SHP77 (cell line): Measurements from ENCODE around the gene PREP.

Experiments used
- DNase-seq, 2 experiments: peaks; one replicate each; lab custom pipeline; 2025; lab: John Stamatoyannopoulos, UW

Gene PREP

DNA sequence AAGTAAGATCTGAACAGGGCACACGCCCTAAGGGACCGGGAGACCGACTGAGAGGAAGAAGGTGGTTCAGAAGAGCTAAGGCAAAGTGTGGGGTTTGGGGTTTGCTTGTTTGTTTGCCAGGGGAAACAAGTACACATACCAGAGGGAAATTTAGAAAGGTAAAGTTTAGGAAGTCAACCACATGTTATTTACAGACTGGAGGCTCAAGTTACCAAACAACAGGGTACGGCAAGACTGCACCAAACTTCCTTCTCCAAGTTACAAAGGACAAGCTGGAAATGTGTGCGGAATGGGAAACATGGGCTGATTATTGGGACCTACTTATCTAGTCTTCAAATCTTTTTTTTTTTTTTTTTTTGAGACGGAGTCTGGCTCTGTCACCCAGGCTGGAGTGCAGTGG lies 11.2 kb downstream of the PREP start:
- no peak for DNase-seq

DNA sequence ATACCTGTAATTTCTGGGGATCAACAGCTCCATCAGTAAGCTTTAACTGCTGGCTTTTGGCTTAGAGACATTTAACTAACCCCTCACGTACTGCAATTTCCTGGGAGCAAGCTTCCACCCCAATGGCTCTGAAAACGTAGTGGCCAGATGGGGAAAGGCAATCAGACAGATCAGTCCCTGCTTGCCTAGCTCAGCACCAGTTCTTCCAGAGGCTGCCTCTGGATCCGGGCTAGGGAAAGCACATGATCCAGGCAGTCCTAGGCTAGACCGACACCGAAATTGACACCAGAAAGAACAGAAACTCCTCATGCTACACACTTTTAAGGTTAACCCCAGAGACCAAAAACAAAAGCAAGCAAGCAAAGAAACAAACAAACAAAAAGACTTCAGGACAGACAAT lies 13.3 kb downstream of the PREP start:
- DNase-seq = no peak

DNA sequence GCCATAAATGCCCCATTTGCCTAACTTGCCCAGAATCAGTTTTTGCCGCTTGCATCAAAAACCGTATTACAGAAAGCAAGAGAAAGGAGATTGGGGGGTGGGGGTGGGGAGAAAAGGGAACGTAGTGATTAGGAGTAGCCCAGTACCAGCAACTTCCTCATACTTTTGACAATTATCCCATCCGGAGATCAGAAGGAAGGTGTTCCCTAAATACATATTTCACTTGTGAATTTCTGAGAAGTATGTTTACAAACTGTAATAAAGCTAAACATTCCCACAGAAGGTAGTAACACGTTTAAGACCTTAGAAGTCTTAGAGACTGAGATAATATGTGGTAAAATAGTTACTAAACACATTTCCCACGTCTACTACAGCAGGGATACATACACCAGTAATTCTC lies 14.5 kb downstream of the PREP start:
- DNase-seq = no peak

DNA sequence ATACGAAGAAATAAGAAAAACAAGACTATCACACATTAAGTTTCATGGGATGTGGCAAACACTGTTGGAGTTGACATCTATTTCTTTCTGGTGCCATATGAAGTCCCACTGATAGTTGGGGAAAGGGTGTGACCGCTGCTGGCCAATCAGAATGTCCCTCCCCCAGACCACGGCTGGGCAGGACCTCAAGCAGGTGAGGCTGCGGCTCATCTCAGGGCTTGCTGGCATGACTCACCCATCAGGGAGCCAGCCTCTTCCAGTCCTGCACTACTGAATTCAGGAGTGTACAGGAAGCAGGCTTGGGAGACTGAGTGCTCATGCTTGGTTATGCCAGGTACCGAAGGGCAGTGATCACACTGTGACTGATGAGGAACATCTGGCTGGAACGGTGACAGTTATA lies 18.9 kb downstream of the PREP start:
- no peak for DNase-seq

DNA sequence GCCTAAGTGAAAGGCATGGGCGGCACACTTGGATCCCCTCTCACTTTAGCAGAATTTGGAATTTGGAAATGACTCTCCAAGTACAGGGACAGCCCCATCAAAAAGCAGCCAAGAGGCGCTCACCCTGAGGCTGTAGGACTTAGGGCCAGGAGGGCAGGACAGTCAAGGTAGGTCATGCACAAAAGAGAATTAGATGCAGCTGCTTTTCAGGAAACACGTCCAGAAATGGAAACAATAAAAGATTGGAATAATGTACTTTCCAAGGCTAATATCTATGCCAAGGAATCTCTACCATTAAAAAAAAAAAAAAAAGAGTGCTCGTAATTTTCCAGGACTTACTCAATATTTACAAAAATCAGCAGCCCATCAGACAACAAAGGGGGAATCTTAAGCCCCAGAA lies 19.9 kb downstream of the PREP start:
- no peak for DNase-seq

DNA sequence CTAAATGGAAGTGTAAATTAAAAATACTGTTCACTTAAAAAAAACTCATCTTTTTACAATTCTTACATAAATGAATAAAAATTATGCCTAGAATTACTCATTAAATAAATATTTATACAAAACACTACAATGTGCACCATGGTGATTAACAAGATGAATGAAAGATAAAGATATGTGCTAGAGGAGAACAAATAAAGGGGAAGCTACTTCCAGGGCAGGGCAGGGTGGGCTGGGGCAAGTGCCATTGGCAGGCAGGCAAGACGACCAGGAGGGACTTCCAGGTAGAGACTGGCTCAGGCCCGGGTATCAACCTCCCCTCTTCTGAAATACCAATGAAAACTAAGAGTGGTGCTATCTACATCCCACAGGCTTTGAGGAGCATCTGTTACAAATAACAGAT lies 20.4 kb downstream of the PREP start:
- no peak for DNase-seq

DNA sequence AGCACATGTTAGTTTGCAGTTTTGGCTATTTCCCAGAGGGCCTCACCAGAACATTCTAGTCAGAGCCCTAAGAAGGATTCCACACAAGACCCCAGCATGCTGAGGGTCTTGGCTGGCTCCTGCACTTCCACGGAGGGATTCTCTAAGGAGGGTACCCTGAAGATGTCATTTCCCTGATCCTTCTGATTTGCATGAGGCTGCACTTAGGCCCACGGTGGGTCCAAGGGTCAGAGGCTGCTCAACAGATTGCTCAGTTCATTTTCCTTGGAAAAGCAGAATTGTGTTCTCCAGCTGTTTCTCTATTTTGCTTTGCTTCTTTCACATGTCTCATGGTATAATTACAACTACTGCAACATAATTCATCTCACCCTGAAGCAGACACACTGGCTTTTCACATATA lies 22.2 kb downstream of the PREP start:
- no peak for DNase-seq

DNA sequence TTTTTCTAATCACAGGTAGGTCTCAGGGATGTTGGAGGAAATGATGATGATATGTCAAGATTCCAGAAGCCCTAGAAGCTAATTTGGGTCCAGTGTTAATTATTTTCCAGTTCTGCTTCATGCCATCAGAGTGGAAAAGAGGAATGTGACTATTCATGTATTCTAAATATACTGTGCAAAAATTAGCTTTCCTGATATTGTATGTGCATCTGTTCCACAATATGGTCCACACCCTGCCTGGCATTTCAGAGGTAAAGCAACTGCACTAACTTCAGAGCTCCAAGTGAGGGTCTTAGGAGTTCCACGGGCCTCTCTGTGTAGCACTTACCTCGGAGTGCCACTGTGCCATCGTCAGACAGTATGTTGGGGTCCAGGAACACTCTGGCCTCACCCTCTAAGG lies 27.1 kb downstream of the PREP start:
- no peak for DNase-seq

DNA sequence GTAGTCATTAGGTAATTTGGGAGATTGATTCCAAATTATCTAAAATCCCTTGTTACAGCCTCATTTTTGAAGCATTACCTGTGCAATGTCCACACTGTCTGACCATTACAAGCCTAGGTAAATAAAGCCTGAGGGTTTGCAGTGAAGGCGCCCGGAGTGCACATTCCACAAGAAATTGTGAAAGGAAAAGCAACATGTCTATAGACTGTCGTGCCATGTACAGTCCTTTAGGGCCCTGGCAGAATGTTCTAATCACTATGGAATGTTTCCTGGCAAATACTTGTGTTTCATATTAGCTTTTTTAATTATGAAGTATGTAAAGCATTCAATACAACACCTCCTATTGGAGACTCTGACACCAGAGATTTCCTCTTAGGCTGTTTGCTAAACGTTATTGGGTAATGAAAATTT lies 28.9 kb downstream of the PREP start:
- no peak for DNase-seq

DNA sequence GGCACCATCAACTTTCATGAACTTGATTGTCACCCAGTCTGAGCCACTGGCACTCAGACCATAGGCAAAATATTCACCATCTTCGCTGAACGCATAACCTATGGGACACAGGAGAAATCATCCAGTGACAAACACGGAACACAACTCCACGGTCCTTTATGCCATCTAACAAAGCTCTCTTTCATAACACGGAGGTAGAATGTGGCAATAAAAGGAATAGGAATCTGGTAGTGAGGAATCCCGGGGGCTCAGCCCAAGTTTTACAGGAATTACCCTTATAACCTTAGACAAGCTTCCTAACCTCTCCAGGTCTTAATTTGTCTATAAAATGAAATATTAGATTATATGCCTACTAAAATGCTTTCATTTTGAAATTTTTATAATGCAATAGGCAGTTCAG lies 29.4 kb downstream of the PREP start:
- no peak for DNase-seq

DNA sequence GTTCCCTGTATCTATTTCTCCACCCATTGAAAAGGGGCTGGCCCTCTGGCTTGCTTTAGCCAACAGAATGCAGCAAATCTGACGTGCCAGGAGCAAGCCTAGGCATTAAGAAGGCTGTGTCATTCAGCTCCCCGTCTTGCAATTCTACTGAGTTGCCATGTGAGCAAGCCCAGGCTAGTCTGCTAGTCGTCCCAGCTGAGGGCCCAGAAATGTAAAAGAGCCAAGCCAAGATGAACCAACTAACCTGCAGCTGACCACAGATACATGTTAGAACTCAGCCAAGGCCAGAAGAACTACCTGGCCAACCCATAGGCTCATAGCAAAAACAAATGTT lies 30.1 kb downstream of the PREP start:
- DNase-seq = no peak

DNA sequence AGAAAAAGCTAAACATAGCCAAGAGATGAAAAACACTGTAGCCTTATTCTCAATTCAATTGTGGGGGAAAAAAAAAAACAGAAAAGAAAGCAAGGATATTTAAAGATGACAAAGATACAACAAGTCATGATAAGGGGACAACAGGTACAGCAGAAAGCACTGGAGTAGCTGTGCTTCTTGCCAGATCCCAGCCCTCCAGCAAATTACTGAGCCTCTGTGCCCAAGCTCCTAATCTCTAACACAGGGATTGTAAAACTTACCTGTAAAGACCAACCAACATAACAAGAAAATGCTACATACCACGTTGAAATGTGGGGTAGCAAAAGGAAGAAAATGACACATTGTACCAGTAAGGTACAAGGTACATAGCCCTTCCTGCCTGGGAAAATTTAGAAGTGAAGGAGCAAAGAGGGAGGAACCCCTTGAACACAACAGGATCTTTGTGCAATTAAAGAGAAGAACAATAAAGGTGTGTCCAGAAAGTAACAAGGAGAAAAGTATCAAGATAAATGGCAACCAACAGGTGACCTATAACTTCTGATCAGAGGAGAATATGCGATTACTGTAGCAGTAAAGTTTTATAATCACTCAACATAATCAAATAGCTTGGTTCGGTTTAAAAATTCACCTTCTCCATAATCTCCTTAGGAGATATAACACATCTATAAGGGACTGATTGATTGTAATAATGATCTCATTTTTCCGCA lies 30.6 kb downstream of the PREP start:
- no peak for DNase-seq

DNA sequence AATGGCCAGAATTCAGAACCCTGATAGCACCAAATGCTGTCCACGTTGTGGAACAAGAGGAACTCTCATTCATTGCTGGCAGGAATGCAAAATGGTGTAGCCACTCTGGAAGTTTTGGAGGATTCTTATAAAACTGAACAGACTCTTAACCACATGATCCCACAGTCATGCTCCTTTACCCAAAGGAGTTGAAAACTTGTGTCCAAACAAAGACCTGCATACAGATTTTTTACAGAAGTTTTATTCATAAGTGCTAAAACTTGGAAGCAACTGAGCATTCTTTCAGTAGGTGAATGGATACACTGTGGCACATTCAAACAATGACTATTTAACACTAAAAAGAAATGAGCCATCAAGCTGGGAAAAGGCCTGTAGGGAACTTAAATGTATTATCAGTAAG lies 32.5 kb downstream of the PREP start:
- DNase-seq = no peak

DNA sequence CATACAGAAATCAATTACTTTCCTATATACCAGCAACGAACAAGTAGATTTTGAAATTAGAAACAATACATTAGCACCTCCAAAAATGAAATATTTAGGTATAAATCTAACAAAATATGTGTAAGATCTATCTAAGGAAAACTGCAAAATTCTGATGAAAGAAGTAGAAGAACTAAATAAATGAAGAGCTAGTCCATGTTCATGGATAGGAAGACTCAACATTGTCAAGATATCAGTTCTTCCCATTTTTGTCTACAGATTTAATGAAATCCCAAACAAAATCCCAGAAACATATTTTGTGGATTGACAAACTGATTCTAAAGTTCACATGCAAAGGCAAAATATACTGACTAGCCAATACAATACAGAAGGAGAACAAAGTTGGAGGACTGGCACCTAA lies 33.7 kb downstream of the PREP start:
- DNase-seq = no peak

DNA sequence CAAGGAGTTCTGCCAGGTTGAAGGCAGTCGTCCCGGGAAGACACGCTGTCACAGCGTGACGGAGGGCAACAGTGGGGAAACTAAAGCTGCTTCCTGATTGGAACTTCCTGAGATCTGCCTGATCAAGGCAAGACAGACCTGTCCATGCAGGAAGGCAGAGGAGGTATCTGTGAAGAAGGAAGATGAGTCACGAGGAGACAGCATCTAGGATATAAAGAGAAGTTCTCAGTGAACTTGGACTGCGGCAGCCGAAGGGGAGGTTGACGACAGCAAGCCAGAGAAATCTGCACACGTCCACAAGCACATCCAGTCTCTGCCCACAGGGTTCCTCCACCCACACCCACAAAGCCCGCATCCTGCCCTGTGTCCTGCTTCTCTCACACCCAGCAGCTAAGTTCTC lies 38.6 kb downstream of the PREP start:
- no peak for DNase-seq

DNA sequence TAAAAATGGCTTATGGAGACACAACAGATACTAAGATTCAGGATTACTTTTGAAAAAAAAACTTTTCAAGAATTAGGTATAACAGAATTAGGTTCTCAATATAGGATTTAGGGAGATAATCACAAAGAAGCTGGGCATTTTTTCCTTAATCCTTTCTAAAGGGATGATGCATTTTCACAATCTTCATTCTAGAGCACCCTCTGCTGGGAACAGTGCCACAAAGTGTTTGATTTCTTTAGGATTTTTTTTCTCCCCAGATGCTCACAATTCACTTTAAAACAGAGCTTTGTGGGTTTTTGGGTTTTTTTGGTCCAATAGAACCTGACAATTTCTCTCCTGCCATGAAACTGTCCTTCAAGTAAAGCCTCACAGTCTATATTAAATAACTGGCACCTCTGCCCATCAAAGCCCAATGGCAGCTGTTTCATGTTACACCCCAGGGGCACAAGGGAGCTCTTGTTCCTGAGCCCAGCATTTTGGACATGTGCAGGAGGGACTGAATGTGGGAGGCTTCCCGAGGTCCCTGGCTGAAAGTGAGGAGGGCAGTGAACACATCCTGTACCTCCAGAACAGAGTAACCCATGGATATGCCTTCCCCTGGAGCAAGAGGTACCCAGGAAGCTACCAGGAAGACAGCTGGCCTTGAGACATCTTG lies 39.7 kb downstream of the PREP start:
- no peak for DNase-seq

DNA sequence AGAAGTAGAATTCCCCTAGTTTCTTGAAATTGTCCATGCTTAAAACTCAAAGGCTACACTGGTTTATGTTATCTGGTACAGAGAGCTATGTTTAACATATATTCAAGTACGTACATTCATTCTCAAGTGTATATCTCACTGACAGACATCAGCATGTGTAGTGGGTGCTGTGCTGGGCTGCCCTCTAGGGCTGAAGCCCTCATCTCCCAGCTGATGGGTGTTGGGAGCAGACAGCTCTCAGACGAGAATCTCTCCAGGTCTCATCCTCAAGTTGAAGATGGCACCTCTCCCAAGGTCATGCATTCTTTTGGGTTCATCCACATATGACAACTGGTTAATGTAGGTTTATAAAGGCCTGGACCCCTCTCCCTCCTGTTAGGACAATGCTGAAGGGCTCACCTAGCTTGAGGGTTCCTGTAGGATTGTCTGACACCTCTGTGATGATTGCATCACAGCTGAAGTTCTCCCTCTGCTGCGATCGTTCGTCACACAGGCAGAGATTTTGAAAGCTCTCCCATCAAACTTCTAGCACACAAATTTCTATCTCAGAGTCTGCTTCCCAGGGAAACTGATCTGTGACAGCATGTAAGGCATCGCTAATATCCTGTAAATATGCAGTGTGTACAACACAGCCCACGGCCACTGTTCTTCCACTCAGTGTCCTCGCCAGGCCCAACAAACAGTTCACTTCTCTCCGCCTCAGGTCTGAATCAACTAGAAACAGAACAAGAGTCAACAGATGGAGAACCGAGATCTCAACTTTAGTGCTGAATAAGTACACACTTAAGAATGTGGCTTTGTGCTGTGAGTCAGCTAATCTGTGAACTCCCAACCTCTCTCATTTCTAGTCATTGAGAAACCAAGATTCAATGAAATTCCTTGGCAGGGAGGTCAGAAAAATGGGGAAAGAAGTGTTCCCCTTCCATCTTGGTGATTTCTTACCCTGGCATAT lies 43.2 kb downstream of the PREP start:
- no peak for DNase-seq

DNA sequence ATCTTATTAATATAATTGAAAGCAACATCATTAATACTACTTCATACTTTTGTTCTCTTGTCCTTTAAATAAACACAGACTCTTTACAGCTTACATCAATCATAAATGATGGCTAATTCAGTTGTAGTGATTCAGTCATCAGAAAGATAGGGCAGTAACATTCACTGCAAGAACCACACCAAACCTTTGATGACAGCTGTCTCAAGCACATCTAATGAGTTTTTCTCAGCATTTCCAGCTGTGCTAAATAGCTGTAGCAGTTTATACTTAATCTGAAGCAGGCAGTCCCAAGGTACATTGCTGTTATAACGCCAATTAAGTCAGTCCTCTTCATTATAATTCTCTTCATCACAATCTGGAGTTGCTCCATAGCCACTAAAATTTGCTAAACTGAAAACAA lies 45.7 kb downstream of the PREP start:
- DNase-seq = no peak

DNA sequence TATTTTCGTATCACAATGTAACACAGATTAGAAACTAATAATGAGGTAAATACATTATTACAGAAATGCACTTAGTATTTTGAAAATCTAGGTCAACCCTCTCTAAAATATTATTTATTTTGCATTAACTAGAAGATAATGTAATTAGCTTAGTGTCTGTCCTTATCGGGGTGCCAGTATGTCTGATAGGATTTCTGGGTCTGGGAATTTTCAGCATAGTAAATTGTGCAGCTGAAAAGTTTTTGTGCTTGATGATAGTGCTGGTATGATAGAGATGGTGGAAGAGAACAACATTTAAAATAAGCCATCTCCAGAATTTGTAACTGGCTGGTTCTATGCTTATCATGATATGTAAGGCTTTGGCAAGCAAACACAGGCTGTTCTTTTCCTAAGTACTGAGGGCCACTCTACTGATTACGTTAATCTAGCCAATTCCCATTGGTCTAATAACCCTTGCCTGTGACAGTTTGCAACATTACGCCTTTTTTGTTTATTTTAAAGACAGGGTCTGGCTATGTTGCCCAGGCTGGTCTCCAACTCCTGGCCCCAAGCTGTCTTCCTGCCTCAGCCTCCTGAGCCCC lies 50.8 kb downstream of the PREP start:
- no peak for DNase-seq

DNA sequence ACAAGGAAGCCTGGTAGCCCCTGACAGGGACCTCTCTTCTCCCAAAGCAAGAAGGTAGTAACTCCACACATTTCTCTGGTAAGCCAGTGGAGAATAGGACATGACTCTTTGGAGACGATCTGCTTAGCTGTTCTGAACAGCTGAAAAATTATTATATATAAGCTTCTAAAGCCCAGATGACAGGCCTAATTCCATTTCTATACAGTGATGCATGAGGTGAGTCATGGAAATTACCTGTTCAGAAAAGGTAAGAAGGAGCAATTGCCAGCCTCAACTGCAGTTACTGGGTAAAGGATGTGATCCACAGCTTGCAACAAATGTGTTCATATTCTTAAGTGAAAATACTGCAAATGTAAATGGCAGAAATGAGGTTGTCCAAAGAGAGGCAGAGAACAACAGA lies 54.0 kb downstream of the PREP start:
- no peak for DNase-seq

DNA sequence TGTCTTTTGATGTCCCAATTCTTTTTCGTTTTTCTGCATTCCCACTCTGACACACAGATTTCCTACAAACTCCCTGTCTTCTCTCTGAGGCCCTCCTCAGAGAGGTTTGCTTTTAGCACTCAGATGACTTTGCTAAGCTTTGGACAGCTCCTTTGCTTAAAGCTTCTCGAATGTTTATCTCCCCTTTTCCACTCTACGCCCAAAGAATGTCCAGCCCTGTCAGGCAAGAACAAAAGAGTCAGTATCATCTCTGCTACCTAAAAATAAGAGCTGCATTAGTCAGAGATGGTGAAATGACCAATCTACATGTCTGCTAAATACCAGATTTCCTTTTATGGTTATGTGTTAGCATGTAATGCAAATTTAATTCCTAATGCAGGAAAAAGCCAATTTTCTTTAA lies 56.8 kb downstream of the PREP start:
- no peak for DNase-seq

DNA sequence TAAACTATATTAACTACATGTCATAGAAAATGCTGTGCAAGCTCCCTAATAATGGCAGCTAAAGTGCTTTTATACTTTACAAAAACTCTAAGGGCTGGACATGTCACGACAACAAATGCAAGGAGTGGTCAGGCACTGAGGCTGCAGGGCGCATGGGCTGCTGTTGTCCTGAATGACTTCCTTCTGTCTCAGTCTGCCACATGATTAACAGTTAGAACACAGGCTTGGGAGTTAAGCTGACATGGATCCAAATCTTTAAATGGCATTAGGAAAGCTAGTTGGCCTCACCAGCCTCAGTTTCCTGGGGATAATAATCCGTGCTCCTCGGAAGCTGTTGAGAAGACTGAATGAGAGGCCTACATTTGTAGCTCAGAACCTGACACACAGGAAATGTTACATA lies 57.4 kb downstream of the PREP start:
- DNase-seq = no peak

DNA sequence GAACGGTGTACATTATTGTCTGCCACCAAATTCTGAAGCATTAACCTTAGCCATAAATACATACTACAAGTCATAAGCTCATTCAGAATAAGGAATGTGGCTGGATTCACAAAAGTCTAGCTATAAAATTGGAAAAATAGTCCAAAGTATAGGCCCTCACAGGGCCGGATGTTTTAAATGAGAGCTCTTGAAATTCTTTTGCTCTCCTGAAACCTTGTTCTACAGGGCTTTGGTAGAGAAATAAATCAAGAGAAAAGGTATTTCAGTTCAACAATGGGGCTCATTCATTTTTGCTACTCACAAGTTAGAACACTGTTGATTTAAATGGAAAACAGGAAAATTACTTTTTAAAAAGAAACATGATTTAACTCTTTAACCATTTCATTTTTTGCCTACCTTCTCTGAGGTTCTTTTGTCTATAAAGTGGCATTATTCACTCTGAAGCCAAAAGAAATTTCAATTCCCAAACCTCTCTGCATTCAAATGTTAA lies 58.0 kb downstream of the PREP start:
- DNase-seq = no peak
